ENCODE measurements around the gene CATSPER4.

CATSPER4 gene

DNA sequence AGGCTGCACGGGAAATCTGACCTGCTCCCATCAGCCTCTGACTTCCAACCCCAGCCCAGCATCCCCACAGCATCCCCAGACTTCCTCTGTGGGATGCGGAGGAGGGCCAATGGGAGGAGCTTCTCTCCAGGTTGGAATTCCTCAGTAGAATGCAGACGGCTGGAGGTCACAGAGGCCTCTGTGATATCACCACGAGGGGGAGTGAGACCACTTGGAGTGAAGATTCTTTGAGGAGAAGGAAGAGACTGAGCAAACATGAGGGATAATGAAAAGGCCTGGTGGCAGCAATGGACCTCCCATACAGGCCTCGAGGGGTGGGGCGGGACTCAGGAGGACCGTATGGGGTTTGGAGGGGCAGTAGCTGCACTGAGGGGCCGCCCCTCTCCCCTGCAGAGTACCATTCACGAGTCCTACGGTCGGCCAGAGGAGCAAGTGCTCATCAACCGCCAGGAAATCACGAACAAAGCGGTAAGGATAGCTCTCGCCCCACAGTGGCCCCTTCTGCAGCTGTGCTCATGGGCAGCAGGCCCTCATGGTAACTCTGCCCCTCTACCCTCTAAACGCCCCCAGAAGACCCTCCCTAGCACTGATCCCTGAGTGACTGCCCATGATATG is at the start of gene CATSPER4:
Gene CATSPER4, plus strand, starts transcription at position 230 of the 615 bp plus-strand sequence. Its CDS starts 26 bp downstream, at position 256.
- no peak for DNase-seq (ENCODE audit: low read depth)

DNA sequence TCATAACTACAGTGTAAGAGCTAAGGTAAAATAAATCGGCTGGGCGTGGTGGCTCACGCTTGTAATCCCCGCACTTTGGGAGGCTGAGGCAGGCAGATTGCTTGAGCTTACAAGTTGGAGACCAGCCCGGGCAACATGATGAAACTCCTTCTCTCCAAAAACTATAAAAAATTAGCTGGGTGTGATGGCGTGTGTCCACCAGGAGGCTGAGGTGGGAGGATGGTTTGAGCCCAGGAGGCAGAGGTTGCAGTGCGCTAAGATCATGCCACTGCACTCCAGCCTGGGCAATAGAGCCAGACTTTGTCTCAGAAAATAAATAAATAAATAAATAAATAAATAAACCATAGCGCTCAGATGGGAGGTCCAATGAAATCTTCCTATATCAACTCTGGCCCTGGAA is 48.2 kb upstream of the CATSPER4 start:
- no peak for DNase-seq (ENCODE audit: low read depth)

DNA sequence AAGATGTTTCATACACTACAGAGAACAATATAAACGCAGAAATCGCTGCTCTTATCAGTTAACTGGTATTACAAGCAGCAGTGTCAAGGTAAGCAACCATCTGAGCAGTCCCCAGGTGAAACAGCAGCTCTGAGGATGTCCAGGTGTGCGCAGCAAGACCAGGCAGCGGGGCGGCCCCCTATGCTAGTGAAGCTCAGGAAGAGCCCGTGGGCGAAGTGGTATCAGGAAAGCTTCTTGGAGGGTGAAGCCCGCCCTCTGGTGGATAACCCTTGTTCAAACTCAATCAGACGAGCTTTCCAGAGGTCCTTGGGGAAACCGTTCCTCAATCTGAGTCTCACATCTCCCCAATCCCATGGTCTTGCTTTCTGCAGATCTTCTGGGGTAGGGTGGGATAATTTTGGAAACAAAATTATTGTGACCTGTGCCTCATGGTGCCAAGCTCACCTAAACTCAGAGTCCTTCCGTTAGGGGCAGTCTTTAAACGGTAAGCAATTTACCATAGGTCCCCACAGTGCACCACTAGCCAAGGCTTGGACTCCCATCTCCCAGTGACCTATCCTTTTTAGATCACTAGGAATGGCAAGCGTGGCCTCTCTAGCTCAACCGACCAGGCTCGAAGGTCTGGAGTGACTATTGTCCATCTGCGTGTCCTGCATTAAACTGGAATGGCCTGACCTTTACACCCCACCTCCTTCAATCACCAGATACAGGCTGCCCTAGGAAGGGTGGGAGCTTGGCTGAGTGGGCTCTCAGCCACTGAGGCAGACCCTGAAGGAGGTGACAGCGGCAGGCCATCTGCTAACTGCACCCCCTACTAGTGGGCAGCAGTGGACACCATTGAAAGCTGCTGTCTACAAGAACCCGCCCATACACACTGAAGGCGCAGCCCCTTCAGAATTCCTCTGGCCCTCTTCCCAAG is 45.1 kb upstream of the CATSPER4 start:
- DNase-seq (ENCODE audit: low read depth), result peak; percentile 75

DNA sequence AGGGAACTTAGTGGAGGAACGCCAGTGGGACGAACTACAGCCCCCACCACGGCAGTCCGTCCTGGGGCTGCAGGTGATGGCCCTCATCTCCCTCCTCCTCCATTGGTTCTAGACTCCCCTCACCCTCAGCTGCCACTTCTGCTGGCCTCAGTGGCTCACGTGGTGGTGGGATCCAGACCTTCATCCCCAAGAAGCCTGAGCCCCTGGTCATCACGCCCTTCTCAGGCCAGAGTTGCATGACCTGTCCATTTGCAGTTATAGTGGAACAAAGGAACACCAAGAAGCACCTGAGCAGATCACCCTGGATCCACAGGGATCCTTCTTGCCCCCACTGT is 44.5 kb upstream of the CATSPER4 start:
- no peak for DNase-seq (ENCODE audit: low read depth)

DNA sequence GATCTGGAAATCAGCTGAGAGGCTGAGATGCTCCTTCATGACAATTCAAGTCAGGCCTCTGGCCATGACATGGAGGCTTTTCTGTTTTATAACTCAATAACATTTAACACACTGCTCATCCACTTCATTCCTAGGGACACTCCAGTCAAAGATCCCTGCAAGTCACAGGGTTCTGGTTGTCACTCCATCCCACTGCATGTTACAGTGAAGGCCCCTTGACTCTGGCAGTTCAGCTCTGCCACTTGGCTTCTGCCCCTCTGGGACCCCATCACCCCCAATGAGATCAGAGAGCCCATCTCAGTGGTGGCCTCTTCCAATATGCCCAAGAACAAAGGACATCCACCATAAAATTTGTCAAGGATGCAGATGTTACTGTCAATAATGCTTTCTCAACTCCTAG is 41.5 kb upstream of the CATSPER4 start:
- DNase-seq (ENCODE audit: low read depth), result no peak

DNA sequence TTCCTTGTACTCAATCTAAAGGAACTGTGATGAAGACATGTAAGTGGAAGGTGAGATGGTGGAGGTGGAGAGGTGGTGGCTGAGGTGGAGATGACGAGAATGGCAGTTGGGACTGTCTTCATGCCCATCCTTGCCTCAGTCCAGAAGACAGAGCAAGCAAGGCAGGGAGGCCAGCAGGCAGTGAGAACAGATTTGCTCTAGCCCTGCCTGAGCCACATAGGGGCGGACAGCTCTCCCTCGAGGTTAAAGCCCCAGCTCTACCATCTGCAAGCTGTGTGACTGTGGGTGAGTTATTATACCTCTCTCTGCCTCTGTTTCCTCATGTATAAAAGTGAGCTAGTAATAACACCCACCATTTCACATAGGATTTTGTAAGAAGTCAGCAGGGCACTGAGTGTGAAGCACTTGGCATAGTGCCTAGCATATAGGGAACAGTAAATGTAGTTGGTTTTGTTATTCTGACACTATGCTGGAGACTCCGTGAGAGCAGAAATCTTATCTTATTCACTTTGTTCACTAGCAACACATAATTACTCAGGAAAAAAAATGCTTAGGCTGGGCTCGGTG is 36.4 kb upstream of the CATSPER4 start:
- no peak for DNase-seq (ENCODE audit: low read depth)

DNA sequence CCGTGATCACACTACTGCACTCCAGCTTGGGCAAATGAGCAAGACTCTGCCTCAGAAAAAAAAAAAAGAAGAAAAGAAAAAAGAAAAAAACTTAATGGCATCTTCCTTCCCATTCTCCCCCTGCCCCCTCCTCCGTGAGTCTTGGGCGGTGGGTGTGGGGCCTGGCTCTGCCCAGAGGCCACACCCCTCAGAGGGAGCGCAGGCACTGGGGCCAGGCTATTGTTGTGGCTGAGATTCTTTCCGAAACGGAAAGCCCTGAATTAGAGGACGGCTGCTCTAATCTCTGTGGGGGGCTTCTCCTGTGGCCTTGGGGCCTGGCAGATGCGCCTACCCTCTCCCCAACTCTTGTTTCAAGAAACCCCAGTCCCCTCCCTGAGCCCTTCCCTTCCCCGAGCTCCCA is 35.7 kb upstream of the CATSPER4 start:
- no peak for DNase-seq (ENCODE audit: low read depth)

DNA sequence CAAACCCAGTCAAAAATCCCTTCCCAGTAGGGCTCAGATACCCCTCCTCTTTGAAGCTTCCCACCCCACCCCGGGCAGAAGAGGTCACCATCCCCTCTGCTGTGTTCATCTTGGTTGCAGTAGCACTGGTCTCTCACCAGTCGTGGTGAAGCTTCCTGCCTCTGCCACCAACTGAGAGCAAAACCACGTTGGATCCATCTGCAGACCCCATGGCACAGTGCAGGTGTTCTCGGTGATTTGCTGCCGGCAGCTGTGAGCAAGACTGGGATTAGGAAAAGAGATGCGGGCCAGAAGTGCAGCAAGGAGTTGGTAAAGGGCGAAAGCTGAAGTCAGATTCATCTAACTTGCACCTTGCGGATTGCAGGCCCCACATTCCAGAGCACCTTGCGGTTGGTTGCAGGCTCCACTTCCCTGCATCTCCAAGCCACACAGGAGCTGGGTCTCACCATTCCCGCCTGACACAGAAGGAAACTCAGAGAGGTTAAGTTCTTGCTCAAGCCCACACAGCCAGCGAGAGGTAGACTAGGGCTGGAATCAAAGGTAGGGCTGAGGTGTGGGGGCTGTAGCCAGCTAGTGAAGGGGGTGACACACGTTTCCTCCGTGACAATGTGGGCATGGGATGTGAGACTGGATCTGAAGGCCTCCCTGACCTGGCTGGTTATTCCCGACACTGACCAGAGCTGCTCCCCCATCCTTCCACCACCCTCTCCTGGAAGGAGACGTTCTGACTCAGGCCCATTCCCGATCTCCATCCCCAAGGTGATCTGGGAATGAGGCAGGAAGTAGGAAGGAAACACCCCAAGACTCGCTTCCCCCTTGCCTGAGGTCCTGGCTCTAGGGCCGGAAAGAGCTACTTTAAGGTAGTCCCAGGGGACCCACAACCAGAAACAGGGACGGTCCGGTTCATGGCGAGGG is 34.8 kb upstream of the CATSPER4 start:
- DNase-seq (ENCODE audit: low read depth), result no peak

DNA sequence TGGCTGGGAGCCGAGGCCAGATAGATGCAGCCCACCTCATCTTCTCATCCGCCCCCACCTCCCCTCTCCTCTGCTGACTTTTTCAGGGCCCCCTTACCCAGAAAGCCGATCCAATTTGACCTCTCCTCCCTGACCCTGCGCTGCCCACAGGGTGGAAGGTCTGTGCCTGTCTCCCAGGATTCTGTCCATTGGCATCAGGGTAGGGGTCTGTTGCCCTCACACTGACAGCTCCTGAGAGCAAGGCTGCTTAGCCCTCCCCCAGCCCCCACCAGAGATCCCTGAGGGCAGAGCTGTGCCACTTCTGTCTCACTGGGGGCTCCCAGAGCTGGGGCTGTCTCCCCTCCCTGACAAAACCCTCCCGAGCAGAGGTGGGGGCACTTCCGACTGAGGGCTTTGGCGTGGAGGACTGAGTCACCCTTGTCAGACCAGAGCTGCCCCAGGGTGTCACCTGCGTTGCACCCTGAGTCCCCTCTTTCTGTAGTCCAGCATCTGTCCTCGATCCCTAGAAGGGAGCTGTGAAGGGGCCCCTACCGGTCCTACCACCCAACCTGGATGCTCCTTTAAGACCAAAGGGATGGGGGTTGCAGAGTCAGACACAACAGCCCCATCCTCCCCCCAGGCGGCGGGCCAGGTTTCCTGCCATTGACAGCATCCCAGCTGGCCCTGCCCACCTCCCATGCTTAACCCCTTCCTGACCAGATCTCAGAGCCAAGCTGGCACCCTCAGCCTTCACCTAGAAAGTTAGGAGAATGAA is 33.9 kb upstream of the CATSPER4 start:
- DNase-seq (ENCODE audit: low read depth), result no peak

DNA sequence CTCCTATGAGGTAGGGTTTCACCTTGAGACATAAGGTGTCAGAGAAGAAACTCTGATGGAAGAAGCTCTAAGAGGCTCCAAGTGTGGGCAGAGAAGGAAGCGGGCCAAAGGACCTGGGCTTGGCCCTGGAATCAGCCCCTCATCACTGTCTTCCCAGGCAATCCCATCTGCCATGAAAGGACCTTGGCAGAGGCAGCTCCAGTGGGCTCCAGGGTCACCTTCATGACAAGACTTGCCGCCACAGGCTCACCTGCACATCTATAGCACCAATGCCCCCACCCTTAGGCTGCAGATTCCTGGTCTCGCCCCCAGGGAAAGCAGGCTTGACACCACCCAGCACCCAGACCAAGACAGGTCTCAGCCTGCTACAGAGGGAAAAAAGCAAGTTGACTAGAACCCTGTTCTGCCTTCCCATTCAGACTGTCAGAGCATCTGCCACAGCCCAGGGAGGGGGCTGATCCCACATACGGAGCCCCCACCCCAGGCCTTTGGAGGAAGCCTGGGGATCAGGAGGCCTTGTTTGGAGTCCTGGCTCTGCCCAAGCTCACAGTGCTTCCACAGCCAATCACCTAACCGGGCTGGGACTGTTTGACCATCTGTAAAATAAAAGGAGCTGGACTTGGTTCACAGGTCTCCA is 32.0 kb upstream of the CATSPER4 start:
- DNase-seq (ENCODE audit: low read depth), result no peak

DNA sequence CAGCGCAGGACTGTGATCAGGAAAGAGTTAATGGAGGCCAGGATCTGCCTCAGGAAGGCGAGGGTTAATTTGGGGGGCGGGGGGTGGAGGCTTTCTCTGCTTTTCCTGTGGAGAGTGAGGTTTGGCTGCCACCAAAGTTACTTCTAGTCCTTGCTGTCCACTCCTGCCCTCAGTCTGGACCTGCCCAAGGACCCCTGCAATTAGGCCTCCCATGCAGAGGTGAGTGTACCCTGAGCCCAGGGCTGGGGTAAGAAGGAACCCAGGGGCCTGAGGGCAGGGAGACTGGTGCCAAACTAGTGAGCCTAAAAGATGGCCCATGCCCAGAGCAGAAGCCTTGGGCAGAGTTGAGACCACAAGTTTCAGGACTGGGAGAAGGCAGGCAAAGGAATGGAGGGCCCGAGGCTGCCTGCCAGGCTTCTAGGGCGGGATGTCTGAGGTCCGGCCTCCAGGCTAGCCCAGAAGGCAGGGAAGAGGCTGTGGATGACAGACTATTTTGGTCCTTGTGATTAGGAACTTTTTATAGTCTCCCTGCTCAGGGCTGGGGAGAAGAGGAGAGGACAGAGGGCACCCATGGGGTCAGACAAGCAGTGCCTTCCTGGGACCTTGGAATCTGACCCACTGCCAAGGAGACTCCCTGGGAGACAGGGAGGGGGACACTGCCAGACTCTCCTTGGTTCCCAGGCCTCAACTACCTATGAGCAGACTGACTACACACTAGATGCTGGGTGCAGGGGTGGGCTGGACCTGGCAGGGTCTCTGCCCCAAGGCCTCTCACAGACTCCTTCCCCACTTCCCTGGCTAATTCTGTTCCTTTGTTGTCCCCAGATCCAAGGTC is 31.3 kb upstream of the CATSPER4 start, which contains the start of gene FAM110D:
Gene FAM110D, plus strand, starts transcription at position 172 of the 835 bp plus-strand sequence. CDS start 2,213 bp downstream, outside the sequence.
- no peak for DNase-seq (ENCODE audit: low read depth)

DNA sequence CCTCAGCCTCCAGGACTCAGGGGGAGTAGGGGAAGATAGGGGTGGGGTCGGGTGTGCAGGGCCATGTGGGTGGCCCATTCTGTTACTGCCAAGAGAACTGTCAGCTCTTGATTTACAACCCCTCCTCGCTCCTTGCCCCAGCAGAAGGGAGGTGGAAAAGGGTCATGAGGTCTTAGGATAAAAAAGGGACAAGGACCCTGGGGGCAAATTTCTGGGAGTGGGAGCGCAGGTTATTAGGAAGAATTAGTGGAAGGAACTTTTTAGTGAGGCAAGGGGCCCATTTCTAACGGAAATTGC is 30.7 kb upstream of the CATSPER4 start:
- DNase-seq (ENCODE audit: low read depth), result no peak

DNA sequence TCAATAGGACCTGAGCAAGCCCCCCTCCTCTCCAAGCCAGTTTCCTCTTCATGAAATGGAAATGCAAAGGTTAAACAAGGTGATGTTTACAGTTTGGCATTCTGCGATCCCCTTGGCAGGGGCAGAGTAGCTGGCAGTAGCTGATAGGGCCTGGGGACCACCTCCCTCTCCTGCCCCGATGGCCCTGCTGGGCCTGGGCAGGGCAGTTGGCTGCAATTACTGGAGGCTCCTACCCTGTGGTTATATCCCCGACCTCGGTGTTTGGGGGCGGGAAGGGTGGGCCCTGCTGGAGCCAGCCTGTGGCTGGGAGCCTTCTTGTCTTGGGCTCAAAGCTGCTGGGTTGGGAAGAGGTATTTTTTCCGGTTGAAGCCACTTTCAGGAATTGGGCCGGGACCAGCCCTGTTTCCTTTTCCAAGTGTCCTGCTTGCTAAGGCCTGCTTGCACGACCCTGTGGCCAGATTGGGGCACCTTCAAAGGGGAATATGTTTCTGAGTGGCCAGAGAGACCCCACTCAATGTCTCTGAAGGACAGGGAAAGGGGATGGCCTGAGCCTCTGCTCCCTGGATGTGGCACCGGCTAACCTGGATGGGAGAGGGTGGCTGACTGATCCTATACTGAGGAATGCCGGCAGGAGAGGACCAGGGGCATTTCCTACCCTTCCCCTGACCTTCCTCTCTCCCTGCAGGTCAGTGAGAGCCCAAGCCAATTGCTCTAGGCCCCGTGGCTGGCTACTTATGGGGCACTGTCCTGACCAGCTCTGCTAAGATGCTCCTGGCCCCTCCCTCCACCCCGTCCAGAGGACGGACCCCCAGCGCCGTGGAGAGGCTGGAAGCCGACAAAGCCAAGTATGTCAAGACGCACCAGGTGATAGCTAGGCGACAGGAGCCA is 29.6 kb upstream of the CATSPER4 start:
- no peak for DNase-seq (ENCODE audit: low read depth)

DNA sequence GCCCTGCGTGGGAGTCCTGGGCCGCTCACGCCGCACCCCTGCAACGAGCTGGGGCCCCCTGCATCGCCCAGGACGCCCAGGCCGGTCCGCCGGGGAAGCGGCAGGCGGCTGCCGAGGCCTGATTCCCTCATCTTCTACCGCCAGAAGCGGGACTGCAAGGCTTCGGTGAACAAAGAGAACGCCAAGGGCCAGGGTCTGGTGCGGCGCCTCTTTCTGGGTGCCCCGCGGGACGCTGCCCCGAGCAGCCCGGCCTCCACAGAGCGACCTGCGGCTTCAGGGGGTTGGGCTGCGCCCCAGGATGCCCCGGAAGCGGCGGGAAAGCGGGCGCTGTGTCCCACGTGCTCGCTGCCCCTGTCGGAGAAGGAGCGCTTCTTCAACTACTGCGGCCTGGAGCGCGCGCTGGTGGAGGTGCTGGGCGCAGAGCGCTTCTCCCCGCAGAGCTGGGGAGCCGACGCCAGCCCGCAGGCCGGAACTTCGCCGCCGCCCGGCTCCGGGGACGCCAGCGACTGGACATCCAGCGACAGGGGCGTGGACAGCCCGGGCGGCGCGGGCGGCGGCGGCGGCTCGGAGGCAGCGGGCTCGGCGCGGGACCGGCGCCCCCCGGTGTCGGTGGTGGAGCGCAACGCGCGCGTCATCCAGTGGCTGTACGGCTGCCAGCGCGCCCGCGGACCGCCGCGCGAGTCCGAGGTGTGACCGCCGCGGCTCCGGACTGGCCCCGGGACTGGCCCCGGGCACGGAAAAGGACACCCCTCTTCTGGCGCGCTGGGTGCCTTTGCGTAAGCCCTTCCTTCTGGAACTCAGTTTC is 28.8 kb upstream of the CATSPER4 start:
- DNase-seq (ENCODE audit: low read depth), result no peak

DNA sequence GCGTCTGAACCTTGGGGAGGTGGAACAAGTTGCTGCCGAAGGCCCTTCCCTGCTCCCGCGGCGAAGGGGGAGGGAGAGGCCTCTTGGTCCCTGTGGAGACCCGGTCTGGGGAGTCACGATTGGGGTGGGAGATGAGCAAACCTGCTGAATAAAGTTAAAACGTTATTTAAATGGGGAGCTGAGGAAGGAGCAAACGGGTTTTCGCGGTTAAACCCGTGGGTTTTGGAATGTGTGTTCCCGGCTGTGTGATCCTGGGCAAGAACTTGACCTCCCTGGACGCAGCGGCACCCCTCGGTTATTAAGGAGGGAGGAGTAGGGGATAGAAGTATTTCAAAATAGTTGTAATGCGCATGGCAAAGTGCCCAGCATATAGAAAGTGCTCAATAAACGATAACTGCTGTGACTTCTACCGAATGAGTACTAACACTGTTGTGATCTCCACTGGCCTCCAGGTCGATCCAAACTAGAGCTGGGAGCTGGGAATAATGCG is 28.1 kb upstream of the CATSPER4 start:
- DNase-seq (ENCODE audit: low read depth), result no peak

DNA sequence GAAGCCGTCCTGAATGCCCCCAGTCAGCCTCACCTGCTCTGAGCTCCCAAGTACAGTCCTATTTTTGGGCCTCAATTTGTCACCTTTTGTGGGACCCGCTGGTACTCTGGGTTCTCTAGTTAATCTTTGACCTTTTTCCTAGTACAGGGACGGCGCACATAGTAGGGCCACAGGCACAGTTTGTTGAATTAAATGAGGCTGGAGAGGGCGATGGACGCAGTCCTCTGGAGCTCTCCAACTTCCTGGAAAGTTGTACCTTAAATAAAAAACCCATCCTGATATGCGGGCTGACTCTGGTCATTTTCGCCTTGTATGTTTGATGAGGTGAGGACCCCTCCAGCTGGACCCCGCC is 26.7 kb upstream of the CATSPER4 start:
- no peak for DNase-seq (ENCODE audit: low read depth)

DNA sequence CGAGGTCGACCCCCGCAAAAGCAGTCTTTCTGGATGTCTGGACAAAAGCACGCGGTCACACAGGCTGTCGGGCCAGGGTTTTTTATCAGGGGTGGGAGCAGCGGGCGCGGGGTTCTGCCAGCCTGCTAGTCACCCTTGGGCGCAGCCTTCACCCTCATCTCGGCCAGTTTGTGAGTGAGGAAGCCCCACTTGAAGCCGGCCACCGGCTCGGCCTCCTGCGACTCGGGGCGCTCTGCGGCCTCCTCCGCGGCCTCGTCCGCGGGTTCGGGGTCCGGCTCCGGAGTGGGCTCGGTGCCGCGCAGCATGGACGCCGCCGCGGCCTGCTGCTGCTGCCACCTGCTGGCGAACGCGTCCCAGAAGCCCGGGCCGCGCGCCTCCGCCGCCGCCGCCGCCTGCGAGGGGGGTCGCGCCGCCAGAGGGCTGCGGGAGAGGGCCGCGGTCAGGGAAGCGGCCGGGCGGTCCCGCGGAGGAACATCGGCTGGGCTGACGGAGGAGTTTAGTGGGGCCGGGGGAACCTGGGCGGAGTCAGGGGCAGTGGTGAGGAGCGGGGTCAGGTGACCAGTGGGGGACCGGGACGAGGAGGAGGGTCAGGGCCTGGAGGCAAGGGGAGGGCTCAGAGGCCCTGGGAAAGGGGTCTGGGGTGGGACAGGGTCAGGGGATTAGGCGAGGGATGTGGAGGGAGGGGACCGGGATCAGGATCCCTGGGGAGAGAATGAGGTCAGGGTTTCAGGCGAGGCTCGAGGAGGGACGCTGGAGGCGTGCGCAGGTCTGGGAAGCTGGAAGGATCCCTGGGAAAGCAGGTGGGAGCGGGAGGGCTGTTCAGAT is 26.2 kb upstream of the CATSPER4 start:
- no peak for DNase-seq (ENCODE audit: low read depth)

Measured in activated gamma-delta T cell treated with anti-CD3 and anti-CD28 coated beads, Interleukin-2, amount 50 U/mL, for 16 hours (primary cell).